Tibial nerve (tissue), 4 donors: ENCODE data around the gene MRPL40. TPM values are rescaled to one million over a fixed set of nuclear protein-coding genes. Genes with fewer than 3 reads are reported as not detected.

Experiments used
- DNase-seq, 2 donors: peaks; one replicate each; pipeline ENCODE4 v3.0.0-alpha.2; 2019; ENCODE audit warnings: low spot score in 2 of 2
- H3K27ac ChIP-seq, 4 donors: fragments of 200-600 bp; sonication (generic) in 3 of 4; one replicate each; pipeline ENCODE4 v1.5.1; 2017 to 2019; ENCODE audit warnings: mild to moderate bottlenecking in 1 of 4
- H3K27me3 ChIP-seq, 2 donors: fragments of 200-600 bp; sonication (generic) in 1 of 2; one replicate each; pipeline versions ENCODE4 v1.5.1 to v1.6.0; 2017 to 2019
- H3K36me3 ChIP-seq, 3 donors: fragments of 200-600 bp; sonication (generic); one replicate each; pipeline ENCODE4 v1.5.1; 2018 to 2019
- H3K4me1 ChIP-seq, 4 donors: fragments of 200-600 bp; sonication (generic) in 3 of 4; one replicate each; pipeline ENCODE4 v1.5.1; 2017 to 2019
- H3K4me3 ChIP-seq, 4 donors: fragments of 200-600 bp; sonication (generic) in 3 of 4; one replicate each; pipeline ENCODE4 v1.5.1; 2017 to 2019; ENCODE audit warnings: mild to moderate bottlenecking in 1 of 4, moderate library complexity in 1 of 4
- H3K9me3 ChIP-seq, 4 donors: fragments of 200-600 bp; sonication (generic) in 3 of 4; one replicate each; pipeline ENCODE4 v1.5.1; 2017 to 2019
- EP300 ChIP-seq, 2 donors: sonication (generic); formaldehyde crosslinking; IDR thresholded peaks; one replicate each; pipeline ENCODE4 v1.6.1; 2017; ENCODE audit warnings: antibody characterized with exemption in 2 of 2, mild to moderate bottlenecking in 1 of 2
- POLR2A ChIP-seq, 2 donors: fragments of 450-650 bp; IDR thresholded peaks; one replicate each; pipeline ENCODE4 v1.6.1; 2017; ENCODE audit warnings: antibody characterized with exemption in 2 of 2, mild to moderate bottlenecking in 2 of 2, moderate library complexity in 2 of 2
- WGBS, 2 donors: methylation state at CpG; one replicate each; pipeline ENCODE4 v1.1.5; 2018; 5-methylcytosine and 5-hydroxymethylcytosine counted together
- total RNA-seq, 4 donors: library from RNA; depleted of rRNA; stranded (reverse); fragments of >200 nt; gene quantifications; one replicate each; pipeline ENCODE4 v1.1.0, GENCODE V29; 2016
- TF ChIP-seq, protein P1 (sequence below), 5 experiments: fragments of 200-600 bp in 3 of 5; fragments of 450-650 bp in 2 of 5; sonication (generic) in 3 of 5; IDR thresholded peaks; one replicate each; pipeline ENCODE4 v1.5.1; 2016 to 2019; ENCODE audit warnings: antibody characterized with exemption in 5 of 5, mild to moderate bottlenecking in 3 of 5, moderate library complexity in 2 of 5

MRPL40 gene
- total RNA-seq, 4 donors from 2014 or later, result 11.4 to 37.8 (median 23.8) TPM

DNA sequence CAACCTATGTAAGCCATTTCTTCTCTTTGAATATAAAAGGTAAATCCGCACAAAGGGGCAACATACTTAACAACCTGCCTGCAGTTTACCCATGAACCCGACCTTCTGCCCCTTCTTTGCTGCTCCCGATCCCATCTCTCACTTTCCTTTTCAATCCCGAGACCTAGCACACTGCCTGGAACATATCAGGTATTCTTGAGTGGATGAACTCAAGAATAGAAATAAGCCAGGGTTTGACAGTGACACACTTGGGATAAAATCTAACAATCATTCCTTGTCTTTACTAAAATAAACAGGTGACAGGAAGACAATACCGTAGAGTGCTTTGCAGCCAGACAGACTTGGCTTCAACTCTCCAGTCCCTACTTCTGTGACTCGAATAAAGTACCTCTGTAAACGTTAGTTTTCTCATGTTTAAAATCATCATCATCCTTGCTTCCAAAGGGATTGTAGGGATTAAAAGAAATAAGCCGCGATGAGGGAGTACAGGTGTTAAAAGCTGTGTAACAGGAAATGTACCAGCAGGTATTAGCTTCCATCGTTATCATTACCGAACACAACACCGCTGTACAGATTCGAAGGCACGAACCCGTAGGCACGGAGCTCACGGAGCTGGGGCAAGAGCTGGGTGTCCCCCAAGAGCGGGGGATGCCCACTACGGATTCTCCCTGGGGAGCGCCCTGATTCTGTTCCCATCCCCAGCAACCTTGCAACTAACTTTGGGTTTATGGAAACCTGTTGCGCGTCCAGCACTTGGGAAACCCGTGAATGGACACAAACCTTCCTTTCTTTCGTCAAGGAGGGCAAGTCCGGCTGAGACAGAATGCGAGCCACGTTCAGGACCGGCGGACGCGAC lies 45.9 kb downstream of the MRPL40 start:
- Histone ChIP-seq H3K27ac (peak overlapping the region; percentile 90 to 99 (median 93)), H3K9me3 (no peaks in the 10 kb centered on the region), H3K4me3 (peak overlapping the region; percentile 65 to 97 (median 80)), H3K4me1 (peaks cover 0 to 41% (median 16%) of the 10 kb centered on the region in 4 donors), H3K27me3 (no peaks in the 10 kb centered on the region), H3K36me3 (peaks cover 0 to 22% (median 0%) of the 10 kb centered on the region in 3 donors)
- no peak for TF ChIP-seq EP300 (IDR thresholded peaks at IDR 0.05)
- TF ChIP-seq, protein P1, sequence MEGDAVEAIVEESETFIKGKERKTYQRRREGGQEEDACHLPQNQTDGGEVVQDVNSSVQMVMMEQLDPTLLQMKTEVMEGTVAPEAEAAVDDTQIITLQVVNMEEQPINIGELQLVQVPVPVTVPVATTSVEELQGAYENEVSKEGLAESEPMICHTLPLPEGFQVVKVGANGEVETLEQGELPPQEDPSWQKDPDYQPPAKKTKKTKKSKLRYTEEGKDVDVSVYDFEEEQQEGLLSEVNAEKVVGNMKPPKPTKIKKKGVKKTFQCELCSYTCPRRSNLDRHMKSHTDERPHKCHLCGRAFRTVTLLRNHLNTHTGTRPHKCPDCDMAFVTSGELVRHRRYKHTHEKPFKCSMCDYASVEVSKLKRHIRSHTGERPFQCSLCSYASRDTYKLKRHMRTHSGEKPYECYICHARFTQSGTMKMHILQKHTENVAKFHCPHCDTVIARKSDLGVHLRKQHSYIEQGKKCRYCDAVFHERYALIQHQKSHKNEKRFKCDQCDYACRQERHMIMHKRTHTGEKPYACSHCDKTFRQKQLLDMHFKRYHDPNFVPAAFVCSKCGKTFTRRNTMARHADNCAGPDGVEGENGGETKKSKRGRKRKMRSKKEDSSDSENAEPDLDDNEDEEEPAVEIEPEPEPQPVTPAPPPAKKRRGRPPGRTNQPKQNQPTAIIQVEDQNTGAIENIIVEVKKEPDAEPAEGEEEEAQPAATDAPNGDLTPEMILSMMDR (IDR thresholded peaks at IDR 0.05), result no peak
- TF ChIP-seq POLR2A (IDR thresholded peaks at IDR 0.05), result no peak
- 2 to 3% methylated on average over 19 to 25 of the region's 31 CpGs for WGBS, 2 donors
- DNase-seq, result no peak

- Histone ChIP-seq H3K36me3 (peaks cover 0 to 15% (median 0%) of the 10 kb centered on the region in 3 donors), H3K9me3 (no peaks in the 10 kb centered on the region), H3K27me3 (no peaks in the 10 kb centered on the region), H3K27ac (peak within 1 kb of the TSS; percentile 90 to 99 (median 93)), H3K4me3 (peak within 1 kb of the TSS; percentile 65 to 97 (median 80)), H3K4me1 (peaks cover 0 to 41% (median 16%) of the 10 kb centered on the region in 4 donors)
- 0 to 1% methylated on average over 22 of the region's 42 CpGs for WGBS, 2 donors
- peak in 1 of 2 donors; percentile 77 for TF ChIP-seq EP300 (IDR thresholded peaks at IDR 0.05)
- peak in 1 of 2 donors; percentile 23 for TF ChIP-seq POLR2A (IDR thresholded peaks at IDR 0.05)
- TF ChIP-seq, protein P1 (IDR thresholded peaks at IDR 0.05), result peak in 1 of 5 experiments; percentile 17
- DNase-seq, result peak; percentile 40 to 53
Measured at GRCh38 chr22:19478901-19479354, 46.6 kb downstream of the MRPL40 start, which contains the start of gene UFD1. TSS of gene UFD1 (minus strand) at chr22:19479193. CDS start at chr22:19479085, 108 bp downstream.

DNA sequence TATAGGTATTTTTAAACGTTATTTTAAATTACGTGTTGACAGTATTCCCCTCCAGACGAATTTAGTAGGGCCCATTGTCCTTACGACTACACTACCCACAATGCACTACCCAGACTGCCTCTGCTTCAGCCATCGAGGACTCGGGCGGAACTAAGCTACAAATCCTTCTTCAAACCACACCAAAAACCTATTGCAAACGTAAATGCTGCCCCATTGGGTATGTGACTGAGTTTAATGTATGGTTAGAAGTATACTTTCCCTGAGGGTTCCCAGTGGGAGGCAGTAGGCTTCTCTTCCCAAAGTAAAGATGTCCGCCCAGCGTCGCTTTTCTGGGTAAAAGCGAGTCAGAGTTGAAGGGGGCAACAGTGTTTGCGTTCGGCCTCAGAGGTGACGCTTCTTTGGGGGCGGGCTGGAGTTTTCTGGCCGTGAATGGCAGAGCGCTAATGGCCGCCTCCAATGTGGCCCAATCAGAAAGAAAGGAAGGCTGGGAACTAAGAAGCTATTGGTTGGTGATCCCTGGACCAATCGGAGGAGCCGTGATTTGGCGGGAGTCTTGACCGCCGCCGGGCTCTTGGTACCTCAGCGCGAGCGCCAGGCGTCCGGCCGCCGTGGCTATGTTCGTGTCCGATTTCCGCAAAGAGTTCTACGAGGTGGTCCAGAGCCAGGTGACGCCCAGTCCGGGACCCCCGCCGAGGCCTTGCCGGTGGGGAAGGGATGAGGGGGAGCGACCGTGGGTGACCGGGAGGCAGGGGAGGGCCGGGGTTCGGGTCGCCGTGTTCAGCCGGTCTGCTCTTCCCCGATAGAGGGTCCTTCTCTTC lies 47.2 kb downstream of the MRPL40 start, which contains the start of gene CDC45:
CDC45 (plus strand) TSS at position 566 of the 818 bp plus-strand sequence; CDS start at position 615, 49 bp downstream.
- H3K27me3 ChIP-seq, result no peaks in the 10 kb centered on the region
- peak within 1 kb of the TSS; percentile 65 to 97 (median 80) for H3K4me3 ChIP-seq
- peaks cover 0 to 41% (median 16%) of the 10 kb centered on the region in 4 donors for H3K4me1 ChIP-seq
- H3K36me3 ChIP-seq, result peaks cover 0 to 9% (median 0%) of the 10 kb centered on the region in 3 donors
- DNase-seq, result peak; percentile 92 to 95
- whole genome bisulfite sequencing, 2 donors, result 0 to 1% methylated on average over 47 to 50 of the region's 50 CpGs
- TF ChIP-seq POLR2A (IDR thresholded peaks at IDR 0.05) (no peak), EP300 (IDR thresholded peaks at IDR 0.05) (peak in 1 of 2 donors; percentile 84)
- TF ChIP-seq, protein P1 (IDR thresholded peaks at IDR 0.05), result peak in 2 of 5 experiments; percentile 7 to 35
- H3K27ac ChIP-seq, result peak within 1 kb of the TSS; percentile 90 to 99 (median 93)
- H3K9me3 ChIP-seq, result no peaks in the 10 kb centered on the region

- WGBS, 2 donors, result 1 to 2% methylated on average over 15 of the region's 15 CpGs
- no peak for DNase-seq
- Histone ChIP-seq H3K27me3 (no peaks in the 10 kb centered on the region), H3K9me3 (no peaks in the 10 kb centered on the region), H3K27ac (no peak overlapping the region), H3K4me1 (peaks cover 0 to 41% (median 16%) of the 10 kb centered on the region in 4 donors), H3K4me3 (peak overlapping the region; percentile 36 to 97 (median 60)), H3K36me3 (peaks cover 0 to 3% (median 0%) of the 10 kb centered on the region in 3 donors)
- TF ChIP-seq EP300 (IDR thresholded peaks at IDR 0.05), result no peak
- TF ChIP-seq, protein P1 (IDR thresholded peaks at IDR 0.05), result no peak
- no peak for TF ChIP-seq POLR2A (IDR thresholded peaks at IDR 0.05)
Measured at GRCh38 chr22:19480173-19480568, 47.8 kb downstream of the MRPL40 start.
